ENCODE measurements around the gene CASS4. TPM values are rescaled to one million over a fixed set of nuclear protein-coding genes. Genes with fewer than 3 reads are reported as not detected.

CASS4 gene
- total RNA-seq, 1 donor from 2014 or later = not detected

DNA sequence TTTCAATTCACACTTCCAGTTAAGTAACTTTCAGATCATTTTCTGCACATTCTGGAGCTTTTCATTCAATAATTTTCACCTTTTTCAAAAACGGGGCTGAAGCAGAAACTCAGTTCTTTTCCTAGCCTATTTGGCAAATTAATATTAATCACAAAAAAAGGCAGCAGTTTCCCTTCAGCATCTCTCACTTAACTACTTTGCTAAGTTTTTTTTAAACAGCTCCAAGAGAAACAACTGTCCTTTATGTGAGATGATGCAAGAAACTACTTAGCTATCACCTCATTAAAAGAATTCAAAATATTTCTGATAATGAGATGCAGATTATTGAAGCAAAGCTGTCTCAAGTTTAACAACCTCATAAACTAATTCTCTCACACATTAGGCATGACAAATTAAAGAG is 11.8 kb downstream of the CASS4 start:
- Histone ChIP-seq H3F3A (ENCODE audit: low read depth) (no peaks in the 10 kb centered on the region), H3K36me3 (no peaks in the 10 kb centered on the region), H3K4me2 (no peak overlapping the region), H3K4me3 (no peak overlapping the region), H3K9ac (no peak overlapping the region), H3K9me3 (ENCODE audit: low read depth) (no peaks in the 10 kb centered on the region), H3K79me2 (ENCODE audit: low read depth) (no peaks in the 10 kb centered on the region), H4K20me1 (ENCODE audit: low read depth) (no peaks in the 10 kb centered on the region), H3K4me1 (no peaks in the 10 kb centered on the region), H3K27ac (no peak overlapping the region), H3K27me3 (peaks cover 39% of the 10 kb centered on the region), H2AFZ (replicated peaks) (no peak overlapping the region)
- Mint-ChIP-seq H3K27me3 (ENCODE audit: insufficient read depth, low read depth) (no peaks in the 10 kb centered on the region), H3K9me3 (no peaks in the 10 kb centered on the region), H3K27ac (no peak overlapping the region), H3K4me3 (no peak overlapping the region), H3K36me3 (no peaks in the 10 kb centered on the region), H3K4me1 (peaks cover 22% of the 10 kb centered on the region)
- DNase-seq (ENCODE audit: low spot score) = no peak
- TF ChIP-seq EZH2 (IDR thresholded peaks at IDR 0.05) = no peak
- TF ChIP-seq EZH2phosphoT487 (IDR thresholded peaks at IDR 0.05) = no peak
- TF ChIP-seq, protein P1, sequence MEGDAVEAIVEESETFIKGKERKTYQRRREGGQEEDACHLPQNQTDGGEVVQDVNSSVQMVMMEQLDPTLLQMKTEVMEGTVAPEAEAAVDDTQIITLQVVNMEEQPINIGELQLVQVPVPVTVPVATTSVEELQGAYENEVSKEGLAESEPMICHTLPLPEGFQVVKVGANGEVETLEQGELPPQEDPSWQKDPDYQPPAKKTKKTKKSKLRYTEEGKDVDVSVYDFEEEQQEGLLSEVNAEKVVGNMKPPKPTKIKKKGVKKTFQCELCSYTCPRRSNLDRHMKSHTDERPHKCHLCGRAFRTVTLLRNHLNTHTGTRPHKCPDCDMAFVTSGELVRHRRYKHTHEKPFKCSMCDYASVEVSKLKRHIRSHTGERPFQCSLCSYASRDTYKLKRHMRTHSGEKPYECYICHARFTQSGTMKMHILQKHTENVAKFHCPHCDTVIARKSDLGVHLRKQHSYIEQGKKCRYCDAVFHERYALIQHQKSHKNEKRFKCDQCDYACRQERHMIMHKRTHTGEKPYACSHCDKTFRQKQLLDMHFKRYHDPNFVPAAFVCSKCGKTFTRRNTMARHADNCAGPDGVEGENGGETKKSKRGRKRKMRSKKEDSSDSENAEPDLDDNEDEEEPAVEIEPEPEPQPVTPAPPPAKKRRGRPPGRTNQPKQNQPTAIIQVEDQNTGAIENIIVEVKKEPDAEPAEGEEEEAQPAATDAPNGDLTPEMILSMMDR (IDR thresholded peaks at IDR 0.05) = no peak

DNA sequence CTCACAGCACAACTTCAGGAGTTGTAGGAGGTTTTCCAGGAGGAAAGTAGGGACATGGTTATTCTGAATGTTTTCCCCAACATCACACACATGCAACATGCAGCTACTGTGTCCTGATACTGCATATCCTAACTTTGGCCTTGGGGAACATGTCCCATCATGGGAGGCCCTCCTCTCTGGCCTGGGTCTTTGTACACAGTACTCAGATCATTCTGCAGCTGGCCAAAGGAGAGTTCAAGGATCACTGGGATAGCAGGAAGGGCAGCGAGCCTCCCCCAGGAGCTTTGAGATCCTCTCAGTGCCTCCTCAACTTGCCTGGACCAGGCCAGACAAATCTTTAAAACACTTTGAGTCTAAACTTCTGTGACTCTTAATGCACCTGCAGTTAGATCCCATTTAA is 12.9 kb downstream of the CASS4 start:
- Histone ChIP-seq H4K20me1 (ENCODE audit: low read depth) (no peaks in the 10 kb centered on the region), H2AFZ (replicated peaks) (no peak overlapping the region), H3K9ac (no peak overlapping the region), H3K36me3 (no peaks in the 10 kb centered on the region), H3K9me3 (ENCODE audit: low read depth) (no peaks in the 10 kb centered on the region), H3K4me2 (no peak overlapping the region), H3K4me1 (no peaks in the 10 kb centered on the region), H3K79me2 (ENCODE audit: low read depth) (no peaks in the 10 kb centered on the region), H3K27ac (no peak overlapping the region), H3F3A (ENCODE audit: low read depth) (no peaks in the 10 kb centered on the region), H3K27me3 (peaks cover 39% of the 10 kb centered on the region), H3K4me3 (no peak overlapping the region)
- DNase-seq (ENCODE audit: low spot score) = no peak
- H3K27ac Mint-ChIP-seq = no peak overlapping the region
- H3K9me3 Mint-ChIP-seq = no peaks in the 10 kb centered on the region
- H3K36me3 Mint-ChIP-seq = no peaks in the 10 kb centered on the region
- no peak overlapping the region for H3K4me3 Mint-ChIP-seq
- H3K4me1 Mint-ChIP-seq = peaks cover 31% of the 10 kb centered on the region
- TF ChIP-seq EZH2 (IDR thresholded peaks at IDR 0.05) = no peak
- TF ChIP-seq, protein P1 (IDR thresholded peaks at IDR 0.05) = no peak
- TF ChIP-seq EZH2phosphoT487 (IDR thresholded peaks at IDR 0.05) = no peak
- H3K27me3 Mint-ChIP-seq (ENCODE audit: insufficient read depth, low read depth) = no peaks in the 10 kb centered on the region

GRCh38 chr20:56426026-56426425 is 14.0 kb downstream of the CASS4 start:
- Histone ChIP-seq H3K36me3 (no peaks in the 10 kb centered on the region), H3K4me3 (no peak overlapping the region), H3K4me2 (no peak overlapping the region), H3F3A (ENCODE audit: low read depth) (no peaks in the 10 kb centered on the region), H3K27me3 (peaks cover 50% of the 10 kb centered on the region), H2AFZ (replicated peaks) (no peak overlapping the region), H3K79me2 (ENCODE audit: low read depth) (no peaks in the 10 kb centered on the region), H3K9ac (no peak overlapping the region), H4K20me1 (ENCODE audit: low read depth) (no peaks in the 10 kb centered on the region), H3K27ac (no peak overlapping the region), H3K4me1 (no peaks in the 10 kb centered on the region), H3K9me3 (ENCODE audit: low read depth) (no peaks in the 10 kb centered on the region)
- Mint-ChIP-seq H3K4me1 (peaks cover 33% of the 10 kb centered on the region), H3K9me3 (no peaks in the 10 kb centered on the region), H3K27ac (no peak overlapping the region), H3K36me3 (no peaks in the 10 kb centered on the region), H3K27me3 (ENCODE audit: insufficient read depth, low read depth) (no peaks in the 10 kb centered on the region), H3K4me3 (no peak overlapping the region)
- DNase-seq (ENCODE audit: low spot score) = no peak
- TF ChIP-seq, protein P1 (IDR thresholded peaks at IDR 0.05) = no peak
- no peak for TF ChIP-seq EZH2phosphoT487 (IDR thresholded peaks at IDR 0.05)
- no peak for TF ChIP-seq EZH2 (IDR thresholded peaks at IDR 0.05)
